Skeletal muscle cell (primary cell): ENCODE measurements around the gene KCNIP4.

Experiments
- DNase-seq: peaks from one replicate; pipeline ENCODE4 v3.0.0-alpha.2; 2010; ENCODE audit warnings: low read depth
- H3K4me3 ChIP-seq: 2 replicates; pipeline ENCODE4 v1.5.1; 2011; ENCODE audit warnings: low read depth, mild to moderate bottlenecking, control low read depth, low read length, moderate library complexity

KCNIP4 gene

DNA sequence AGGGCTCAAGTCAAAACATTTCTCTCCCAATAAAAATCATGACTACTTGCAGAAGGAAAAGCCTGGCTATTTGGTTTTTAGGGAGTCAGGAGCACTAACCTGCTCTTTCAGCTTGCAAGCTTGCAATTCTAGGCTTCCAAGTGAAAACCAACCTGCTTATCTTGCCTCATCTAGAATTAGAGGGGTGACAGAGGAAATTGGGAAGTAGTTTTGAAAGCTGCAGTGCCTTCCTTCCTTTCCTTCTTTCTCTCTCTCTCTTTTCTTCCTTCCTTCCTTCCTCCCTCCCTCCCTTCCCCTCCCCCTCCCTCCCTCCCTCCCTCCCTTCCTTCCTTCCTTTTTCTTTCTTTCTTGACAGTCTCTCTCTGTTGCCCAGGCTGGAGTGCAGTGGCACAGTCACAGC lies 417.5 kb downstream of the KCNIP4 start:
- no peak overlapping the region for H3K4me3 ChIP-seq
- no peak for DNase-seq

DNA sequence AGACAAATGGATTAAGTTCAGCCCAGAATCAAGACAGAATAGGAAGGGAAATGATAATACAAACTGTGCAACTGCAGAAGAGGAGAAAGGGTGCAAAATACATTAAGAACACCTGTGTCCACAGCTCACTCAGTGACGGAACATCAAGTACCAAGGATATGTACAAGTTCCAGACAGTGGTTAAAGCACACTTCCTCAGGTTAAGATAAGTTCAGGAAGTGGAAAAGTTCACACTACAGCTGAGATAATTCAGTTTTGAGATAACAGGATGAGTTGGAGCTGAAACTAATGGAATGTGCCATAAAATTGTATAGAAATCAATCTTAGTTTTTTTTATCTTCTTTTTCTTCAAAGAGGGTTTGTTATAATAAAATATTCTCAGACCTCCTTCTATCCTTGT lies 419.4 kb downstream of the KCNIP4 start:
- H3K4me3 ChIP-seq = no peak overlapping the region
- no peak for DNase-seq

DNA sequence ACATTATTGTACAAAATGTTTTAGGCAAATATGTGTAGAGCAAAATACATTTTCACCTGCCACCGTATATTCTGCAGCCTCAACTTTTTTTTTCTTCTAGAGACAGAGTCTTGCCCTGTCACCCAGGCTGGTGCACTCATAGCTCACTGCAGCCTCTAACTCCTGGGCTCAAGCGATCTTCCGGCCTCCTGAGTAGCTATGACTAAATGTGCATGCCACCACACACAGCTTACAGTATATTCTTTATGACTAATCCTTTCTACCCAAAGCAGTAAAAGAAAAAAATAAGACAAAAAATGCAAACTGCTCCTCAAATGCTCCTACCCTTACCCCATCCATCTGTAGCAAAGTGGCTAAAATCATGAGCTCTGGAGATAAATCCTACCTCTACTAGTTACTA lies 426.3 kb downstream of the KCNIP4 start:
- DNase-seq = no peak
- H3K4me3 ChIP-seq = no peak overlapping the region

DNA sequence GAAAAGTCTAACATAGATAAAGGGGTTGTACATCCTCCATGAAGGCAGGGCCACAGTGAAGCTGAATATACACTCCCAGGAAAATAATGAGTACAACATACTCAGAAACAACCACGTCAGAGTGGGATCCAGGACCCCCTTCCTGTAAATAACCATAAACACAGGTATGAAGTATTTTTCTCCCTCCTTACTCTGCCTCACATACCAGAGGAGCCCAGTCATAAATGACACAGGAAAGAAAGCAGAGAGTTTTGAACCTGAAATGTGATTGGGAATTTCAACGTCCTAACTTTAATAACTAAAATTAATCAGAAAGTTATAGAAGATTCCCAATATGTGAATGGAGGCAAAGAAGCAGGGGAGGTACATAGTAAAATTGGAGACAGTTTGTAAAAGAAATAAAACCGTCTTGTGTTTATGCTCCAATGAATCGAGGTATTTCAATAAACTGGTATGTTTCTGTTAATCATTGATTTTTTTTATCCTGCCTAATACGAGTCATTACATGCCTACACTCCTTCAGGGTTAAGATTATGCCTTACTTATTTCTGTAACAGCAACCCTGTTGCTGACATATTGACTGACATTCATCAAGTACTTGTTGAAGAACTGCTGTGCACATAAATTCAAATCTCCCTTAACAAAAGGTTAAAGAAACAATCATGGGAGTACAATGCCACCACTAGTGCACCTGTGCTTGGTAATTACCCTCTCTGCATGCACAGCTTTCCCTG lies 431.3 kb downstream of the KCNIP4 start:
- no peak for DNase-seq
- no peak overlapping the region for H3K4me3 ChIP-seq

DNA sequence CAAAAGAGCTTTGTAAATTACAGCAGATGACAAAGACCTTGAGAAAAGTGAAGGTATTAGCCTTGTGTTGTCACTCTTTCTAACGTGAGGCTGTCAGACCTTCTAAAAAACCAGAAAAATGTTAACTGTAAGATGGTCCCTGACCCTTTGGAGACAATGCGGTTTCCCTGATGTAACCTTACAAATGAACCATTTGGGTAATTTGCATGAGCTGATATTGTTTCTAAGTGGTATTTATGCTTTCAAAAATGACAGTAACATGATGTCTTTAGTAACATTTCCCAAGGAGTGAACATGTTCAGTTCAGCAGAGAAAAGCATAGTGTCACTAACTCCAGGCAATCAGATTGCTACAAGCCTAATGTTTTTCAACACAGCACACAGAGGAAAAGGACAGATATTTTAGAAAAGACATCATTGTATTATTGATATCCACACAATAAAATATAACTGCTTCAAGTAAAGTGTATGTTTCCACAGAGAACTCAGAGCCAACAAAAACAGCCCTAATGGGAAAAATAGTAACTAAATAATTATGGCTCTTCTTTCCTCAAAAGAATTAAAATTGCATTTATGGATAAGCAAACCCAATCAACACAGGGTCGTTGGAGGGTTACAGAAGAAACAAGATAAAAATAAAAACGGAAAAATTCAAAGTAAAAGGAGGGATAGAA lies 434.4 kb downstream of the KCNIP4 start:
- no peak overlapping the region for H3K4me3 ChIP-seq
- DNase-seq = no peak

DNA sequence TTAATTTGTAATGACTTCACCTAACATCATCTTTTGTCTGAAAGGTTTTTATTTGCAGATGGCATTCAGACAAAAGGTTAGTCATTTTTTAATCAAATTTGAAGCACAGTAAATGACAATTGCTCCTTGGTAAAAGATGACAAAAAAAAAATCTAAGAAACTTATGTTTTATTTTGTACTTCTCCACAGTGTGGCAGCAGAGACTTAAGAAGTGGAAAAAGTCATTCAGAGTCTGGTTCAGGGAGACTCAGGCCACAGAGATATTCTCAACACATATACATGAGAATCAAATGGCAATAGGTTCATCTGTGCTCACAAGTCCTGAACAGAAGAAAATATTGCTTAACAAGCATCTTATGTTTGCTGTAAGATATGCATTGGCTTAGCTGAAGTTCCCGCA lies 436.2 kb downstream of the KCNIP4 start:
- peak; percentile 6 for DNase-seq
- H3K4me3 ChIP-seq = no peak overlapping the region

DNA sequence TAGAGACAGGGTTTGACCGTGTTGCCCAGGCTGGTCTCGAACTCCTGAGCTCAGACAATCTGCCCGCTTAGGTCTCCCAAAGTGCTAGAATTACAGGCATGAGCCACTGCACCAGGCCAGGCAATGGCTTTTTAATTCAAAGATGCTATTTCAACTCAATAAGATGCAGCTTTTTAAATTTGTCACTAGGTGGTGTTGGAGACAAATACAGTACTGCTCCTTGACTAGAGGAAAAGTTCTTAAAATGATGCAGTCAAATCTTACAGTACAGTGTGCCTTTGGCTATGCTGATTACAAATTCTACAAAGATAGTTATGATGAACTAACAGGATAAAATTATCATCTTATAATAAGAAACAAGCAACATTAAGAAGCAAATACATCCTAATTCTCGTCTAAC lies 441.1 kb downstream of the KCNIP4 start:
- peak; percentile 6 for DNase-seq
- no peak overlapping the region for H3K4me3 ChIP-seq

DNA sequence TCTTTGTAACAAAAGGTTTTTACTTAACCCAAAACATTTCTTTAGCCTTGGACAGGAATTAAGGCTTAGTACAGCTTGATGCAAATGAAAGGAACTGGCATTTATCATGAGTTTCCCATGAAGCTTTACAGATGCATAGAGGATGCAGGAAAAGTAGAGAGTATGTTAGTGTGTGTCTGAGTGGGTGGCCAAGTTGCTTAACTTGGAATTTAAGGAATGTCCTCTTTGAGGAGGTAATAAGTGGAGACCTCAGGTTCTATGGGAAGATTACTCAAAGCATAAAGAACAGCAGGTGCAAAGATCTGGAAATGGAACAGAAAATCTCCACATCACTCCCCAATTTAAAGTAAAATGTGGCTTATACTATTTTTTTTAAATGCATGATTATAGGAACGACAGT lies 457.9 kb downstream of the KCNIP4 start:
- no peak for DNase-seq
- H3K4me3 ChIP-seq = no peak overlapping the region

DNA sequence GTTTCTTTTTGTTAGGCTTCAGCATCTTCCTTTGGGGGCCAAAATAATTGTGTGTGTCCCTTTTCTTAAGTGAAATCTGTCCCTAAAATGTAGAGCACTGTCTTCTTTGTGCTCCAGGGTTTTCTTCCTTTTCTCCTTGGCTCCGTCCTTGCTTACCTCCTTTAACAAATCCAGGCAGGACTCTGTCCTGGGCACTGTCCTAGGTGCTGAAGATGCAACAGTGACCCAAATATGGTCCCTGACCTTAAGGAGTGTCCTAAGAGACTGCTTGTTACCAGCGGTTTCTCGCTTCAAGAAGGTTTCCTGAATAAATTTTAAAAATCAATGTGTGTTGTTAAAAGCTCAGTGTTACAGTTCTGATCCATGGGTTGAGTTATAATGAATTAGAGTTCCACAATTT lies 471.8 kb downstream of the KCNIP4 start:
- no peak overlapping the region for H3K4me3 ChIP-seq
- DNase-seq = no peak

DNA sequence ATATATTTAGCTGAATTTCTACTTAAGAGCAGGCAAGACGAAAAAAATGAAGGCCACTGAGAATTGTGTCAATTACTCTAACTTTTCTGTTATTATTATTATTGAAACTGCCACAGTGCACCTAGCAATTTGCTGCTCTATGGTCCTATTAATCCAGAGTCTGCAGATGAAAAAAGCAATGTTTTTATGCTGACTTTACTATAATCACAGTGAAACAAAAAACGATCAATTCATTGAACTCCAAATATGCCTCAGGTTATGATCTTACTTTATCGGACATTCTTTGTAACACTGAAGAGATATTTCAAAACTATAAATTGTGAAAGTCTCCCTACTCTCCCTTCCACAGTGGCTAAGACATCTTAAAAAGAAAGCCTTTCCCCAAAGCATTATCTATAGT lies 474.4 kb downstream of the KCNIP4 start:
- DNase-seq = no peak
- H3K4me3 ChIP-seq = no peak overlapping the region

DNA sequence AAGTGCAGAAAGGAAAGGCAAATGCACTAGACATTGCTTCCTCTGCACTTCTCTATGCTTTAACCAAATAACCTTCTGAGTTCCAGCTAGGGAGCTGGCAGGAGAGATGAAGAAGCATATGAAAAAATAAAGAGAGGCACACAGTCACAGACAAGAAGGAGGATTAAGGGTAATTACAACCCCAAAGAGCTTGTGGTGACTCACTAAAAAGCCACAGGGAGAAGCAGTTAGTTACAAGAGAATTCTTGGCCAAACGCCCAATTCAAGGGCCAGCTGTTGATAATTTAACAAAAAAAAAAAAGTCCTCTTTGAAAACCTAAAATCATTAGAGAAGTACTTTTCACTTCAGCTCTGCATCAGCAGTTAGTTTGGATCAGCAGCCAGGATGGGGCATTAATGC lies 478.0 kb downstream of the KCNIP4 start:
- peak; percentile 20 for DNase-seq
- H3K4me3 ChIP-seq = no peak overlapping the region

DNA sequence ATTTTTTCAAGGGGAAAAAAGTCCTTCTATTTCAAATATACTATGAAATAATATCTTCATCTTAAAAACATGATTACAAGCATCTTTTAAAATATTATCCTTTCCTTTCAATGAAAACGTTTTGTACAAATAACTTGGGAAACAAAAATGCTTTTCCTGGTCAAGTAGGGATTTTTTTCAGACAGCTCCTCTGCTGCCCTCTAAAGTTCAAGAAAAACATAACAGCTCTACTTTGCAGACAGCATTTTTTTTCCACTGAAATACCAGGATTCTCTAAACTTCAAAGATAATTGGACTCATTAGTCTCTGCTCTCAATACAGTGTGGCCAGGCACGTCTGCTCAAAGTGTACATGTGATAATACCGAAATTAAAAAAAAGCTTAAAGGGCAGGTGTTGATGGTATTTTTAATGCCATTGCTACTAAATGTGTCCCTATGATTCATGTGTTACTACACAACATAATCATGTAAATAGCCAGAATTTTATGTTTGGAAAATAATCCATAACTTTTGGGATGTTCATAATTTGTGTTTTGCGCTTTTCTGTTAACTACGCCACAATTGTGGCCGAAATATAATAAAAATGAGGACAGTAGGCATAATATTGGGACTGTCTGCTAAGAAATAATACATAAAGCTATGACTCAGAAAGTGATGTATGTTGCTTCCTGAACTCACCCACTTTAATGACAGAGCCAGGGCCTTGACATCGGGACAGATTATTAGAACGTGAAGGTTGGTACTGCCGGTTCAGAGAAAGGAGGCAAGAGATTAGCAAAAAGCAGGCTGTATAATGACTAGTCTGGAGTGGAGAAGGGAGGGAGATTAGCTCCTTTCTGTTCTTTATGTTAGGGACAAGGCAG lies 478.9 kb downstream of the KCNIP4 start:
- H3K4me3 ChIP-seq = no peak overlapping the region
- no peak for DNase-seq

DNA sequence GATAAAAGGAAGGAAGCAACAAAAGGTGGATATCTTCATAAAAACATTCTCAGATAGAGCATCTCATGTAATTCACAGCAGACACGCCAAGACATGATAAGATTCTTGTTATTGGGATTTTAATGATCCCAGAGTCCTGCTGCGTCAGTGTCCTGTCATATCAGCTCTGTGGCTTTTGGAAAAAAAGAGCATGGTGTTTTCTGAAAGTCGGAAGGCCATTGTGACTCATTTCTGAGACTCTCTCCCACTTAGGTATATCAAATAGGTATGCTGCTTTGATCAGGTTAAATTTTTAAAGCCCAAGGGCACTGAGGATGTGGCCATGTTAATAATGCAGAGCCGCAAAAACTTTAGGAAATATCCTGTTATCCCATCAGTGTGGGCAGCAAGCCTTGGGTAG lies 481.0 kb downstream of the KCNIP4 start:
- no peak for DNase-seq
- no peak overlapping the region for H3K4me3 ChIP-seq

DNA sequence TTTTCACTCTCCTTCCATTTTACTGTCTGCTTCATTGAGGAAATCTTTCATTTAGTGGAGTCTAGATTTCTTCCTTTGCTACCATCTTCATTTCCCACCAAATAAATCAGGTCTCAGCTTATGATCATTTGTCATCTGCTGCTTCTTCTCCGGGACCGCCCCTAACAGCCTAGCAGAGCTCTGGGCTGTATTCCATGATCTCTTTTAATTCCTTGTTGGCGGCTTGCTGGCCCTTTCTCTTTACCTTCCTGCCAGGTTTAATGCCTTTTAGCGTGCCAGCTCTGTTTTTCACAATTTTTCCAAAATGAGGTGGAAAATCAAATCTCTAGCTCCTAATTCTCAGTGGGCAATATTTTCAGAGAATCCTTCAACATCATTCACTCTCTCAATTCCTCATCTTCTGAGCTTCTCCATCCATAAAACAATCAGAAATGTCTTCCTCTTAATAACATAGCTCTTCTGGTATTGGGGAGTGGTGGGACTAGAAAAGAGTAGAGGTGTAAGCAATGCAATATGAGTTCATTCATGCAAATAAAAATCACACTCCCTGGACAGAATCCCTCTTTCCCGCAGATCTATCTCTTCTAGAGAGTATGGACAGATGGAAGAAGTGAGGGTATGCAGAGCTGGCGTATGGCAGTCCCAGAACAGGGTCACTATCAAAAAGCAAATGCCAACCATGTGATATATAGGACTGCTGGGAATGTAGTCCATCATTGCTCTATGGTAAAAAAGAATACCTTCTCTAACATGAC lies 491.3 kb downstream of the KCNIP4 start:
- H3K4me3 ChIP-seq = no peak overlapping the region
- DNase-seq = no peak

DNA sequence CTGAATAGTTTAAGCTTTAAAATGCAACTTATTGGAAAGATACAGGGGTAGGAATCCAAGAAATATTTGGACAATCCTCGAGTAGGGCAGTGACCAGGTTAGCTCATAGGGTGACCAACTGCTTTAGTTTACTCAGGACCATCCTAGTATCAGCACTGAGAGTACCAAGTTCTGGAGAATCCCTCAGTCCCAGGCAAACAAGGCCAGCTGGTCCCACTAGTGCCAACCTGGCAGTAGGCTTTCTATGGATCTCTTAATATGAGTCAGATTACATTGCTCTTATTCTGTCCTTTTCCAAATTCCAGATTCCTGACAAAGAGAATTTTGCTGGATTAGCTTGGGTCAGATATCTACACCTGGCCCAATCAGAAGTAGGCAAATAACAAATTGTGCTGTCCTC lies 493.7 kb downstream of the KCNIP4 start:
- no peak for DNase-seq

DNA sequence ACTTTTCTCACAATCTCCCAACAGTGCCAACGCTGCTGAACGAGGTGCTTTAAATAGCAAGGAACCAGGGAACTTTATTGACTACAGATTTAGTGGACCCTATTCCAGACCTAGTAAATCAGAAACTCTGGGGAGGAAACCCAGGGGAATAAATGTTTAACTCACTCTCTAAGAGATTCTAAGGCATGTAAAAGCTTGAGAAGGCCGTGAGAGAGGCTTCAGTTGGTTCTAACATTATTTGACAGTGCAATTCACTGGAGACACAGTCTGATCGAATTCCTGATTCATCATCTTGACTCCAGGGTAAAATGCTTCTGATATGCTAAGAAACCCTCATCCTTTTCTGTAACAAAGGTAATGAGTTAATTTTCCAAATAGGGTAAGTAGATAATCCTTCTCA lies 494.4 kb downstream of the KCNIP4 start:
- no peak for DNase-seq
- no peak overlapping the region for H3K4me3 ChIP-seq

More for the DNA sequence above, 493.7 kb downstream of the KCNIP4 start:
- no peak overlapping the region for H3K4me3 ChIP-seq

DNA sequence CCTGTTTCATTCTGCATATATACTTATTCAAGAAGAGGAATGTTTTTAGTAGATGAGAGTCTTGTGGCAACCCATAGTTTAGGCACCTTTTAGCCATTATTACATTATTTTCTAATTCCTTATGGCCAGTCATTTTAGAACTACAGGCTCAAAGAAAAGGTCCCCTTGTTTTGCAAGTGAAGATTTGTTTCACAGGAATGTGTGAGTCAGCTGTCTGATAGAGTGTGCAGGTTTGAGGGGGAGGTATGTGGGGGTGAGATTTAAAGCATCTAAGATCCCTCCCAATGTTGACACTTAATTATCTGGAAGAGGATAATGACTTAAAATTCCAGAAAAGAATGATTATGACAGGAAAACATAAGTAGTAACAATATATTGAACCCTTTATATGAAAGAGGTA lies 495.6 kb downstream of the KCNIP4 start:
- H3K4me3 ChIP-seq = no peak overlapping the region
- DNase-seq = no peak

DNA sequence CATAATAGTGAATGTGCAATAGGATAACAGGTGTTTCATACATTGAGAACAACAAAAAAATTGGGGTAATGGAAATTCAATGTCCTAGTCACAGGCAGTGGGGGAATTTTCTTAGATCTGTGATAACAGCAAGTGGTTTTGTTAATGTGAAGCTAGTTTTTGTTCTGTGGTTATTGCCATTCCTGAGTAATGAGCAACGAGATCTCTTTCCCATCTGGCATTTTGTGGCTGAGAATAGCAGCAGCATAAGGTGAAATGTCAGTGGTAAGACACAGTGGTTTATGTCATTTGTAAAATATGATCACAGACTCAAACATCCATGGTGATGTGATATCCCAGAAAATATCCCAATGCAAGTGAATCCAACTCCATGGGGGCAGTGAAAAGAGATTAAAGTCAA lies 497.5 kb downstream of the KCNIP4 start:
- H3K4me3 ChIP-seq = no peak overlapping the region
- DNase-seq = peak; percentile 6

DNA sequence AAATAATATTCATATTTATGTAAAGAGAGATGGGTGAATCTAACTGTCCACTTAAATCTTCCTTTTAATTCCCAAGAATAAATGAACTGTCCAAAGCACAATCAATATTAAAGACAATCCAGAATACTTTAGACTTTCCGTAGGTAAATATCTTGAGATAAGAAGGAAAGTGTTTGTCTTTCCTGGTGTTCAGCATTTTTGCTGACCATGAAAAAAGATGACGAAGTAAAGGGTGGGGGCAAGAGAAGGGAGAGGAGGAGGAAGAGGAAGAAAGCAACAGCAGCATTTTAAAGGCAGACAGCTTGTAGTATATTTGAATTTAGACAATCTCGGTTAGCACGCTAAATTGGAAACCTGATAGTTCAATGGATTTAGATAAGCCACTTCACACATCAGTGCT lies 498.2 kb downstream of the KCNIP4 start:
- no peak for DNase-seq

More for the DNA sequence above, 498.2 kb downstream of the KCNIP4 start:
- H3K4me3 ChIP-seq = no peak overlapping the region
